Stimulated activated CD8-positive, alpha-beta memory T cell treated with anti-CD3 and anti-CD28 coated beads, Interleukin-7, amount 100 ng/mL, for 24 hours (primary cell): ENCODE results near the gene CNTN2.
A peak's percentile ranks its signal among the peaks of the same experiment; 100 is the strongest.

Experiments
- DNase-seq: peaks from one replicate; pipeline ENCODE4 v3.0.0-alpha.2; 2020; ENCODE audit warnings: low read depth

The CNTN2 gene

DNA sequence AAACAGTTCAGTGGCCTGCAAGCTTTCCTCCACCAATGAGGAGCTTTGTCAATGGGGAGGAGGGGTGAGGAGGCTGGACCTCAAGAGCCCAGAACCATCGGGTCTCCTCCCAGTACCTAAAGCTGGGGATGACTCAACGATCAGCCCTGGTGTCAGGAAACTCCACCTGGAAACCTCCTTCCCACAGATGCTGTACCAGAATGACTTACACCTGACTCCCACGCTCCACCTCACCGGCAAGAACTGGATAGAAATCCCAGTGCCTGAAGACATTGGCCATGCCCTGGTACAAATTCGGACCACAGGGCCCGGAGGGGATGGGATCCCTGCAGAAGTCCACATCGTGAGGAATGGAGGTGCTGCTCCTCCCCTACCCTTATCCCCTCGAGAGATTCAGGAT is 29.9 kb downstream of the CNTN2 start:
- no peak for DNase-seq

DNA sequence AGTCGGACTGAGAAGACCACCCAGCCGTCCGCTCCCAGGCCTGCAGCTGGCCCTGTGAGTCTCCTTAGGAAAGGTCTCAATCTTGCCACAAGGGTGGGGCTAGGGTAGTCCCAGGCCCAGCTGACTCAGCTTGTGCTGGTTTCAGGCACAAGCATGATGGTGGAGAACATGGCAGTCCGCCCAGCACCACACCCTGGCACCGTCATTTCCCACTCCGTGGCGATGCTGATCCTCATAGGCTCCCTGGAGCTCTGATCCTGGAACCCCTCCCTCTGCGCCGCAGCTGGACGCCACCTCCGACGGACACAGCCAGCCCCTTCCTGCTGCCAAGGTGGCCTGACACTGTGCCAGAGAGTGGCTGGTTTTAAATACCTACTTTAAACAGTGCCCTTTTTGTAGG is 30.5 kb downstream of the CNTN2 start:
- no peak for DNase-seq

DNA sequence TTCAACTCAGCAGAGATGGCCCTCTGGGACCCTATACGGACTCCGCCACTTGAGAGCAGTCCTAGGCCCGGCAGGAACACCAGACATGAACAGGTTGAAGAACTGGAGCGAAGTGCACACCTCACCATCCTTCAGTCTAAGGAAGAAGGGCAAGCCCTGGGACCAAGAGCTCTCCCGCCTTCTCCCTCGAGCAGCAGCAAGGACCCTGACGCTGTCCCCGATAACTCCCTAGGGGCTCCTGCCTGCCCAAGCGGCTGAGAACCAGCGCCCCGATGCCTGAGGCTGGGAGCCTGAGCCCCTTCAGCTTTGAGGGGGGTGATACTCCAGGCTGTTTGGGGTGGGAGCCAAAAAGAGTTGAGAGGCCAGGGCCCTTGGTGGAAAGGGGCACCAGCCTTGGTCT is 31.1 kb downstream of the CNTN2 start:
- DNase-seq, result no peak

GRCh38 chr1:205074513-205074912 is 31.5 kb downstream of the CNTN2 start:
- no peak for DNase-seq

DNA sequence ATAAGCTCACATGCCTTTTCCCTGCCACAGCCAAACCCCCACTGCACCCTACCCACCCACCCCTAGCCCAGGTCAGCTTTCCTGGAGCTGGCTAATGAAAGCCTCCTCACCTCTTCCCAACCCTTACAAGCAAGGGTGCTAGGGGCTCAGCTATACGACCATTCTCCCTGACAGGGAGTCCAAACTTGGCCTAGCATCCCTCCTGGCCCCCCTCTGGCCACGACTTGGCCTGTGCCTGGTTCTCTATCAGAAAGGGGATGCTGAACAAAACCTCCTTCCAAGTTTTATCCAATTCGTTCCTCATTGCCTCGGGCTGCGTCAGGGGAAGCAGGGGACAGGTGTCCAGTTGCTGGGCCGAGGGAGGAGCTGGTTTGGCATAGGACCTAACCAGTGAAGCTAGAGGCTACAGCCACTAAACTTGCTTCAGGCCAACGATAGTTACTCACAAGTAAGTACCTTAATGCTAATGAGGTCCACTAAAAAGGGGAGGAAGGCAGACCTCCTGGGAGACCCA is 32.7 kb downstream of the CNTN2 start:
- DNase-seq, result no peak

DNA sequence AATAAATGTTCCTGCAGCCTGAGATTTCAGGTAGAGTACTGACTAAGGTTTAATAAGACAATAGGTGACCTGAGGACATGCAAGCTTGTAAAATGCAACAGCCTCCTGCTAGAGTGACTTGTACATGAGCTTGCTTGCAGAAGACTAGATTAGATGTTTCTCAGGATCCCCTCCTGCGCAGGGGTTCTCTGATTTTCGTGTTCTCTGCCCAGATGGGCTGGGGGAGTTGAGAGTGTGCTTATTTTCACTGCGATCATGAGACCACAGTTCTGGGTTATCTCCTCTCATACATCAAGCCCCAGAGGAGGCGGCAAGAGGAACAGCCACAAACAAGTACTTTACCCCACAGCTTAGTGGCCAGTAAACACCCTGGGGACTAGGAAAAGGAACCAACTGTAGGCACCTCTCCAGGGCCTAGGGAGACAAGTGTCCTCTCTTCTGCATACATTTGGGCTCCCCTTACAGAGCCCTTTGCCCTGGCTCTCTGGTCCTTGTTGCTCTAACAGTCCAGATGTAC is 33.3 kb downstream of the CNTN2 start:
- no peak for DNase-seq

DNA sequence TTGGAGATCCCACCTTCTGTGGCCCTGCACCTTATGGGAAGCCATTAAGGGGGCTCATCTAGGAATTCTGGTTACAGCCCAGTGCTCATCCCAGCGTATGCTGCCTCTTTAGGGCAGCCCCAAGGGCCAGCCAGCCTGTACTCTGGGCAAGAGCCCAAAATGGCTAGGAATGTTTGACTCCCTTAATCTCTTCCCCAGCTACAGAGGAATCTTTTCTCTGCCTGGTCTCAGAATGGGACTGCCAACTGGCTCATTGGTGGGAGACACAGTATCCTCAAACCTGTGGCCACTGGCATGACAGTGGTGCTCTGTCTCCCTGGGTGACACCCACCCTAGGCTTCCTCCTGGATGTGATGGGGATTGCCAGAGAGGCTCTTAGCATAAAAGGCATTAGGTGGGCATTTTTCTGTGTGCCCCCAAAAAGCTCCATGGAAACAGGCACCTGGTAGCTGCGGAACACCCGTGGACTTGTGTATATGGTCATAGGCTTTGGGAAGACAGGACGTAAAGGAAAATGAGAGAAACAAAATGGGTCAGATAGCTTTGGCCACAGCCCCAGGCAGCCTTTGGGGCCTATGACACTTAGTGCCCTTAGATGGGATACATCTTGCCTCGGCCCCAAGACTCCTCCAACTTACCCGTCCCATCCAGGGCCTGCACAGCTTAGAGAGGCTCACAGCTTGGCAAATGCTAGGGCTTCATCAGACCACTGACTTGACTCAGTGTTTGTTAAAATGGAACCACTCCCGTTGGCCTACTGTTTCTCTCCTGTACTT is 34.3 kb downstream of the CNTN2 start:
- no peak for DNase-seq

GRCh38 chr1:205077934-205078311 is 34.9 kb downstream of the CNTN2 start:
- no peak for DNase-seq

GRCh38 chr1:205082431-205082830 is 39.4 kb downstream of the CNTN2 start:
- DNase-seq, result no peak

- no peak for DNase-seq
Measured at GRCh38 chr1:205084360-205084759, 41.3 kb downstream of the CNTN2 start, which contains the start of gene TMEM81. TSS of gene TMEM81 (minus strand) at chr1:205084460. CDS start at chr1:205084320, 140 bp downstream.

DNA sequence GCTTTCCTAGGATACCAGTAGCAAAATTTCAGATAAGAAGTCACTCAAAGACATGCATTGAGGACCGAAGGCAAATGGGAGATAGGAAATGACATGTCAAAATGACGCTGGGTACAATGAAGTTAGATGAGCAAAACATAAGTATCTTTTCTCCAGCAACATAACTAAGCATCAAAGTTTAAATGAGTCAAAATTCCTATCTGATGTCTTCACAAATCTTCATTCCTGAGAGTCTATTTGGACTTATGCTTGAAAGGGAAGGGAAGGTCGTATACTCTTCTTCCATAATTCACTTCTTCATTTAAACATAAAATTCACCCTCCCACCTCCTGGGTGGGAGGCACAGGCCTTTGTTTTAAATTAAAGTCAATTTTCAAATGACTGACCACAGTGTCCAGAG is 45.3 kb downstream of the CNTN2 start:
- no peak for DNase-seq

DNA sequence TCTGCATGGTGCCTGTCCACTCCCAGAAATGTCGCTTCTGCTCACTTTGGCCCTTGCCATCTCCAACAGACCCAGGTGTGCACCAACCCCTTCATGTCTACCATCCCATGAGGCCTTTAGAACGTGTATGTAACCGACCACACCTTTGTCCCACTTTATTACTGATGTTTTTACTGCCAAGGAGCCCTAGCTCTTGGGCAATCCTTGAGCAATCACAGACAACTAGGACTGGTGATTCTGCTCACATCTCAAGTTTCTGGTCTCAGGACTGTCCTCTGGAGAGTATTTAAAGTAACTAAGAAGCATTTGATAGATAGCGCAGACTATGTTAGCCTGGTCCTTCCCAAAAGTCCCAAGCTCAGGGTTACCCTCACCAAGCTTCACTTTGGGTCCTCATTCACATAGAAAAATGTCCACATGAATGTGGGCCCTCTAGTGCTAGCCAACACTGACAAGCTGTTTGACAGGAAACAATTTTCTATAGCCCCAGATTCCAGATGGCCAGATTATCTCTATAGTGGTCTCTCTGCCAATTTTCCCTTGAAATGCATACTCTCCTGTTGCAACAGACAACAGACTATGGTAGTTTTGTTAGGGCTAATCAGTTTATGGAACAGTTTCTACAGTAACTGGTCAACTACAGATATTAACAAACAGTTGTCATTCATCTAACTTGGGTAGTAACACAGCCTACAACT is 48.2 kb downstream of the CNTN2 start:
- no peak for DNase-seq

GRCh38 chr1:205095422-205095821 is 52.4 kb downstream of the CNTN2 start:
- DNase-seq, result no peak

- no peak for DNase-seq
Measured at GRCh38 chr1:205098242-205098641, 55.2 kb downstream of the CNTN2 start.

DNA sequence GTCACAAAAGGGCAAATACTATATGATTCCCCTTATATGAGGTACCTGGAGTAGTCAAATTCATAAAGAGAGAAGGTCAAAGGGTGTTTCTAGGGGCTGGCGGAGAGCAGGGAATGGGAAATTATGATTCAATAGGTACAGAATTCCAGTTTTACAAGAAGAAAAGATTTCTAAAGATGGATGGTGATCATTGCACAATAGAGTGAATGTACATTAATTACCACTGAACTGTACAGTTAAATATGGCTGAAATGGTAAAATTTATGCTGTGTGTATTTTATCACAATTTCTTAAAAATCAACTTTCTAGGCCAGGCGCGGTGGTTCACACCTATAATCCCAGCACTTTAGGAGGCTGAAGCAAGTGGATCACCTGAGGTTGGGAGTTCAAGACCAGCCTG is 59.4 kb downstream of the CNTN2 start:
- no peak for DNase-seq

DNA sequence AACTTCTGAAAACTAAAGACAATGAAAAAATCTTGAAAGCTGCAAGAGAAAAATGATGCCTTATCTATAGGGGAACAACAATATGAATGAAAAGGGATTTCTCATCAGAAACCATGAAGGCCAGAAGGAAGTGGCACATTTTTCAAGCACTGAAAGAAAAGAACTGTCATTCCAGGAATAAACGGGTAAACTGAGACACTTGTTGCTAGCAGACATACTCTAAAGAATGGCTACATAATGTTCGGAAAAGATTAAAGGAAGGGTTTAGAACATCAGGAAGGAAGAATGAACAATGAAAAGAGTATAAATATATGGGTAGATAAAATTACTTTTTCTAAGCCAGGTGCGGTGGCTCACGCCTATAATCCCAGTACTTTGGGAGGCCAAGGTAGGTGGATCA is 64.3 kb downstream of the CNTN2 start:
- DNase-seq, result no peak

- no peak for DNase-seq
Measured at GRCh38 chr1:205108464-205108863, 65.5 kb downstream of the CNTN2 start.

DNA sequence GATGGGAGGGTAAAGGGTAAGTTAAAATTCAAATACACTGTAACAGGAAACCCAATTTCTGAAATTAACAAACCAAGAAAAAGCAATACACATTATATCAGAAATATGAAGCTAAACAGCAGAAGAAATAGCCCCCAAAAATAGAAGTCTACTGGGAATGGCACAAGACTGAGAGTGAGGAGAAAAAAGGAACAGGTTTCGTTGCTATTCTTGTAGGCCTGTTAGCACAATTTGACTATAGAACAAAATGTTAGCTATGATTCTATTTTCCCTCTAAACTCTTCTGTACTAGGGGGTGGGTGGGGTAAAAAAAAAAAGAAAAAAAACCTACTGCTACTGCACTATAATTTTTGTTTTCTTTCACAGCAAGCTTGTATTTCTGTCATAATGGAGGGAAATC is 66.3 kb downstream of the CNTN2 start:
- no peak for DNase-seq

DNA sequence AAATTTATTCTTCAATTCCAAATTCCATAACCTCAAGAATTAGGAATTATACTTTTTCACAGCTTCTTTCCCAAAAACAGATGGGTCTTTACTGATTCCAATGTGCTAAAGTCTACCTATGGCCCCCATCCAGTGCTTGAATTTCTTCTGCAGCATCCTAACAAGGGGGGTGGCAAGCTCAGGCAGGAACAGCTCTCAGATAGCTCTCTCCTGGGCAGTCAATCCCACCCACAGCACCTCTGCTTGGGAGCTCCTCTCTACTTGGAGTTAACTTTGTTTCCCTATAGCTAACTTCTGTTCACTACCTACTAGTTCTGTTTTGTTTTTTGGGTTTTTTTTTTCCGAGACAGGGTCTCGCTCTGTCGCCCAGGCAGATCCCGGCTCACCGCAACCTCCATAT is 66.7 kb downstream of the CNTN2 start:
- no peak for DNase-seq

GRCh38 chr1:205111354-205111753 is 68.3 kb downstream of the CNTN2 start:
- no peak for DNase-seq

DNA sequence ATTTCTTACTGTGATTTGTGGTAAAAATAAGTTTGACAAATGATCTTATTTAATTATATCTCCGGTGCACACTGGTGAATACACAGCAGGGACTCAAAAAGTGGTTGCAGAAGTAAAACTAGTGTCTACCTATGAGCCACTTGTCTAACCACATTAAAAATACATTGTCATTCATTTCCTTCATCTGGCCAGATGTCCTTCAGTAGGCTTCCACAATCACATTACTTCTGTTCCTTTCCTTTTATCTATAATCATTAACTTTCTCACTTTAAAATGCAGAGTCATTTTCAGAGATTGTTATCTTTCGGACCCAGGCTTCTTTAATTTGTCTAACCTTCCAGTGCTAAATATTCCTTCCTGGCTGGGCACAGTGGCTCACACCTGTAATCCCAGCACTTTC is 75.7 kb downstream of the CNTN2 start:
- DNase-seq, result no peak

DNA sequence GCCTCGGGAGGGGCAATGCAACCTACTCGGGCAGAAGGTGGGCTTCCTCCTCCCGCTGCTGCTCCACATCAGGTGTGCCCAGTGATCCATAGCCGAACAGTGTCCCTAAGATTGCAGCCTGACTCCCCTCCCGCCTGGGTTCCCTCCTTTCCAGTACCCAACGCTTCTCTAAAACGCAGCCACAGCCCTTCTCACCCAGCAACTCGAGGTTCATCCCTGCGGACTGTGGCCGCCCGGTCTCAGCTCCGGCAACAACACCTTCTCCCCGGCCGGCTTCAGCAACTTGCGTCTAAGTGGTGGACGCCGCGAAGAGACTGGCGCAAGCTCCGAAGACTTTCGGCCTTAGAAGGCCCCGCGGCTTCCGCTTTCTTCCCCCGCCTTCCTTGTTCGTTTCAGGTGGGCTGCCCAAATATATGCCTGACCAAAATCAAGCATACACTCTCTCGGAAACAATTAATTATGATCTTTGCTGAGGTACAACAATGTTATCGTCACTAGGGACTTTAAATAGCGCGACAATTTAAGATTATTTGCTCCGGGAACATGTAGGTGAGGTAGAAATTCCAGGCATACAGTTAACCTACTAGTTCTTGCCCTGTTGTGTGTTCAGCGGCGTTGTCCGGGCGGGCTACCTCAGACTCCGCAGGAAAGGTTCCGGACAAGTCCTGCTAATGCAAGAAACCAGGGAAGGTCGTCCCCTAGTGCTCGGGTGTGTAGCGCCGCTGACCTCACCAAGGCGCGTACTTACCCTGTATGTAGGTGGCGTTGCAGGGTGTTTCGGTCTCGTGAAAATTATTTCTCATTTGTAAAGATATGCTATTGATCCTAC is 78.9 kb downstream of the CNTN2 start, which contains the start of gene RBBP5:
Gene RBBP5 (minus strand): TSS at position 319 of the 829 bp plus-strand sequence. CDS start 105 bp downstream, at position 214.
- peak; percentile 94 for DNase-seq
